CD4-positive, alpha-beta T cell (primary cell): Measurements from ENCODE around the gene TIMELESS. TPM values are rescaled to one million over a fixed set of nuclear protein-coding genes. Genes with fewer than 3 reads are reported as not detected.

Experiments
- ATAC-seq: fragments of 200-7000 bp; cut with Tn5 transposase; one replicate; pipeline ENCODE4 v1.10.0; 2022; ENCODE audit warnings: mild to moderate bottlenecking; ENCODE audit not compliant: poor library complexity
- CTCF ChIA-PET: fragments of 350-600 bp; sonication (Branson Sonifier 250); formaldehyde crosslinking; loops from one replicate; lab custom pipeline; 2021; ENCODE audit warnings: antibody characterized with exemption, inconsistent platforms; lab: Charles Lee
- POLR2A ChIA-PET: fragments of 350-600 bp; sonication (Branson Sonifier 250); formaldehyde crosslinking; loops from one replicate; lab custom pipeline; 2021; ENCODE audit warnings: antibody characterized with exemption, inconsistent platforms; lab: Charles Lee
- DNase-seq, 14 experiments: peaks; one replicate each; pipeline ENCODE4 v3.0.0-alpha.2; 2013 to 2020; ENCODE audit warnings: mixed read lengths in 2 of 14
- H3K27ac ChIP-seq, 2 donors: one replicate each; pipeline versions ENCODE4 v1.5.1 to v1.7.0; 2013; ENCODE audit warnings: low read length in 2 of 2, low read depth in 1 of 2, mild to moderate bottlenecking in 1 of 2
- H3K27me3 ChIP-seq, 2 experiments: 1 replicate in 1 of 2; 2 replicates in 1 of 2; pipeline versions ENCODE4 v1.6.1 to v1.7.0; 2013; ENCODE audit warnings: low read length in 2 of 2, control low read depth in 1 of 2, mild to moderate bottlenecking in 1 of 2, moderate library complexity in 1 of 2; ENCODE audit not compliant: insufficient read depth in 2 of 2, control insufficient read depth in 1 of 2
- H3K36me3 ChIP-seq: one replicate; pipeline ENCODE4 v1.6.1; 2013; ENCODE audit warnings: low read length, control low read depth; ENCODE audit not compliant: insufficient read depth
- H3K4me1 ChIP-seq: one replicate; pipeline ENCODE4 v1.6.1; 2013; ENCODE audit warnings: low read length, control low read depth; ENCODE audit not compliant: insufficient read depth
- H3K4me3 ChIP-seq: one replicate; pipeline ENCODE4 v1.5.1; 2013; ENCODE audit warnings: mild to moderate bottlenecking, low read length, moderate library complexity
- H3K9me3 ChIP-seq, 2 experiments: 1 replicate in 1 of 2; 2 replicates in 1 of 2; pipeline versions ENCODE4 v1.6.1 to v1.7.0; 2013; ENCODE audit warnings: low read length in 2 of 2, mild to moderate bottlenecking in 2 of 2, control low read depth in 1 of 2, moderate library complexity in 1 of 2; ENCODE audit not compliant: control insufficient read depth in 1 of 2, insufficient read depth in 1 of 2
- H3K27ac Mint-ChIP-seq: one replicate; pipeline ENCODE4 v1.8.0; 2020; ENCODE audit warnings: mixed read lengths
- H3K27me3 Mint-ChIP-seq: one replicate; pipeline ENCODE4 v1.8.0; 2021; ENCODE audit warnings: mixed read lengths
- H3K36me3 Mint-ChIP-seq: one replicate; pipeline ENCODE4 v1.8.0; 2021; ENCODE audit warnings: low read depth, mixed read lengths
- H3K4me1 Mint-ChIP-seq: one replicate; pipeline ENCODE4 v1.8.0; 2021; ENCODE audit warnings: low read depth, mixed read lengths
- H3K4me3 Mint-ChIP-seq: one replicate; pipeline ENCODE4 v1.8.0; 2020; ENCODE audit warnings: mild to moderate bottlenecking, mixed read lengths
- H3K9me3 Mint-ChIP-seq: one replicate; pipeline ENCODE4 v1.8.0; 2020; ENCODE audit warnings: mixed read lengths
- intact Hi-C, 2 experiments: fragments of 100-400 bp; cut with DNase I in 1 of 2; cut with micrococcal nuclease in 1 of 2; formaldehyde crosslinking; loops; one replicate each; pipeline versions ENCODE4 v1.15.1 to v1.9.0; 2023 to 2025; cut with DNase I, micrococcal nuclease
- total RNA-seq, 174 experiments: library from RNA in 2 of 174; stranded (reverse) in 2 of 174; gene quantifications; one replicate each; pipeline ENCODE4 v1.2.3 and lab custom pipeline; 2021 to 2026
- TF ChIP-seq, protein P1 (sequence below): fragments of 200-600 bp; IDR thresholded peaks from one replicate; pipeline ENCODE4 v1.8.0; 2022; ENCODE audit warnings: antibody characterized with exemption, mild to moderate bottlenecking

The TIMELESS gene
- total RNA-seq, 2 experiments from 2014 or later, result 3.0 to 3.1 TPM

DNA sequence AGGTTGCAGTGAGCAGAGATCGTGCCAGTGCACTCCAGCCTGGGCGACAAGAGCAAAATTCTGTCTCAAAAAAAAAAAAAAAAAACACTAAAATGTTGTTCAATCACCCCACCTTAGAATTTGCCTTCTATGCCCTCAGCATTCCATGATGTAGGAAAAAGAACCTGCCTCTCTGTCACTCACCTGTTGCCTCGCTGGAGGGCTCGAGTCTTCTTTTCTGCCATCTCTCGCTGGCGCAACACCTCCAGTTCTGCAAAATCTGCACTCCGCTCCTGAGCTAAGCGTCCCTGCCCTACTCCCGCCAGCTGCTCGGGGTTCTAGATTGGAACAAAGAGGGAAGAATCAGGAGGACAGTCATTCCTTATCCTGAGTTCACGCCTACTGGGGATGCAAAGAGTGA lies 17.9 kb downstream of the TIMELESS start:
- no peak overlapping the region for H3K27ac Mint-ChIP-seq

DNA sequence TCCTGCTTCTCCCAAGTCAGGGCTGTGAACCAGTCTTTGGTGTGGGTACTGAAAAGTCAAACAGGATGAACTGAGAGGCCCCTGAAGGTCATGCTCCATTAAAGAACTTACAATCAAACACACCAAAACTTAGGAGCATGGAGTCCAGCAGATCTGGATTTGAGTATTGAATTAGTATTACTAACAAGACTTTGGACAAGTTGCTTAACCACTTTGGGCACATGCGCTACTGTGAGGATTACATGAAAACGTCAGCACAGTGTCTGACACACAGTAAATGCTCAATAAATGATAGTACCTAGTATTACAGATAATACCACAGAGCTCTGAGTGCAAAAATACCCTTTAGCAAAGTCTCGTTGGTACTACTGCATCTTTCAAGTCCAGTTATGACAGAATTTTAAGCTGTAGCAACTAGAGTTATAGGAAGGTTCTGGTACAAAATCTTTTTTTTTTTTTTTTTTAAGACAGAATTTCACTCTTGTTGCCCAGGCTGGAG lies 23.2 kb downstream of the TIMELESS start:
- H3K4me3 Mint-ChIP-seq, result no peak overlapping the region
- H3K36me3 Mint-ChIP-seq, result peaks cover 9% of the 10 kb centered on the region
- Histone ChIP-seq H3K27ac (no peak overlapping the region), H3K9me3 (no peaks in the 10 kb centered on the region), H3K4me1 (peaks cover 13% of the 10 kb centered on the region), H3K4me3 (no peak overlapping the region), H3K27me3 (no peaks in the 10 kb centered on the region), H3K36me3 (peaks cover 9% of the 10 kb centered on the region)
- H3K9me3 Mint-ChIP-seq, result no peaks in the 10 kb centered on the region
- DNase-seq (no peak), ATAC-seq (no peak)
- no peak overlapping the region for H3K27ac Mint-ChIP-seq
- TF ChIP-seq, protein P1, sequence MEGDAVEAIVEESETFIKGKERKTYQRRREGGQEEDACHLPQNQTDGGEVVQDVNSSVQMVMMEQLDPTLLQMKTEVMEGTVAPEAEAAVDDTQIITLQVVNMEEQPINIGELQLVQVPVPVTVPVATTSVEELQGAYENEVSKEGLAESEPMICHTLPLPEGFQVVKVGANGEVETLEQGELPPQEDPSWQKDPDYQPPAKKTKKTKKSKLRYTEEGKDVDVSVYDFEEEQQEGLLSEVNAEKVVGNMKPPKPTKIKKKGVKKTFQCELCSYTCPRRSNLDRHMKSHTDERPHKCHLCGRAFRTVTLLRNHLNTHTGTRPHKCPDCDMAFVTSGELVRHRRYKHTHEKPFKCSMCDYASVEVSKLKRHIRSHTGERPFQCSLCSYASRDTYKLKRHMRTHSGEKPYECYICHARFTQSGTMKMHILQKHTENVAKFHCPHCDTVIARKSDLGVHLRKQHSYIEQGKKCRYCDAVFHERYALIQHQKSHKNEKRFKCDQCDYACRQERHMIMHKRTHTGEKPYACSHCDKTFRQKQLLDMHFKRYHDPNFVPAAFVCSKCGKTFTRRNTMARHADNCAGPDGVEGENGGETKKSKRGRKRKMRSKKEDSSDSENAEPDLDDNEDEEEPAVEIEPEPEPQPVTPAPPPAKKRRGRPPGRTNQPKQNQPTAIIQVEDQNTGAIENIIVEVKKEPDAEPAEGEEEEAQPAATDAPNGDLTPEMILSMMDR, result no peak
- intact Hi-C loops, result no loop called here
- no peaks in the 10 kb centered on the region for H3K27me3 Mint-ChIP-seq
- peaks cover 14% of the 10 kb centered on the region for H3K4me1 Mint-ChIP-seq
- POLR2A ChIA-PET, result interaction anchor here (2.7 kb wide), 1 partner anchor 66 kb away, joined by 18 read pairs; the partner anchor contains the start of gene STAT2
- CTCF ChIA-PET, result no interaction called here

More for the DNA sequence above, 17.9 kb downstream of the TIMELESS start:
- Mint-ChIP-seq H3K4me1 (no peaks in the 10 kb centered on the region), H3K27me3 (no peaks in the 10 kb centered on the region), H3K9me3 (no peaks in the 10 kb centered on the region), H3K4me3 (no peak overlapping the region), H3K36me3 (peaks cover 13% of the 10 kb centered on the region)
- no peak overlapping the region for H3K27ac ChIP-seq
- no peaks in the 10 kb centered on the region for H3K4me1 ChIP-seq
- ATAC-seq (no peak), DNase-seq (no peak)
- peaks cover 8% of the 10 kb centered on the region for H3K36me3 ChIP-seq
- TF ChIP-seq, protein P1, result no peak
- H3K4me3 ChIP-seq, result no peak overlapping the region
- intact Hi-C loops, result no loop called here
- H3K9me3 ChIP-seq, result no peaks in the 10 kb centered on the region
- H3K27me3 ChIP-seq, result no peaks in the 10 kb centered on the region
- POLR2A ChIA-PET, result no interaction called here
- CTCF ChIA-PET, result interaction anchor here (0.7 kb wide), 1 partner anchor 193 kb away, joined by 3 read pairs; no protein-coding TSS in a partner anchor

DNA sequence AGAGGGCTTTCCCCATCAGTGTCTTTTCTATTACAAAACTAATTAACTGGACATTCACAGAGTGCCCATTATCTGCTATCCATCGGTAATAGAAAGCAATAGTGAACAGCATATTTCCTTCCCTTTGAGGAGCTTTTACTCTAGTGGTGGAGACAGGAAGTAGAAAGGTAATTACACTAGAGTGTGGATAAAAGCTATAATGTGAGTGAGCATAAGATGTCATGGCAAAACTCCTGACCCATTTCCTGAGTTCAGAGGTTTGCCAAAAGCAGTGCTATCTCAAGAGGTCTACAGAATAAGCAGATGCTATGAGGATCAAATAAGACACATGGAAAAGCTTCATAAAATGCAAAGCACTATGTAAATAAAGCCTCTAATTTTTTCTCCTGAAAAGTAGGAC lies 24.0 kb downstream of the TIMELESS start:
- peak overlapping the region; percentile 59 for H3K4me3 Mint-ChIP-seq

More for the DNA sequence above, 24.0 kb downstream of the TIMELESS start:
- H3K9me3 Mint-ChIP-seq, result no peaks in the 10 kb centered on the region
- H3K4me3 ChIP-seq, result no peak overlapping the region
- peaks cover 14% of the 10 kb centered on the region for H3K4me1 Mint-ChIP-seq
- intact Hi-C loops, result no loop called here
- no peaks in the 10 kb centered on the region for H3K27me3 ChIP-seq
- no peaks in the 10 kb centered on the region for H3K27me3 Mint-ChIP-seq
- DNase-seq (peak in 2 of 14 experiments; percentile 8 to 18), ATAC-seq (peak; percentile 89)
- no peaks in the 10 kb centered on the region for H3K9me3 ChIP-seq
- ChIA-PET POLR2A (interaction anchor here (0.6 to 2.7 kb wide), 4 partner anchors 24 to 300 kb away, joined by 3 to 18 read pairs (median 5); partner anchors contain the start of genes NACA, STAT2 and TIMELESS), CTCF (interaction anchor here (0.9 to 1.1 kb wide), 2 partner anchors 23 to 87 kb away, joined by 3 read pairs; partner anchors contain the start of gene IL23A)
- peaks cover 13% of the 10 kb centered on the region for H3K36me3 ChIP-seq
- peak overlapping the region in 1 of 2 donors; percentile 40 for H3K27ac ChIP-seq
- H3K36me3 Mint-ChIP-seq, result peaks cover 13% of the 10 kb centered on the region
- H3K27ac Mint-ChIP-seq, result peak overlapping the region; percentile 56
- peaks cover 13% of the 10 kb centered on the region for H3K4me1 ChIP-seq
- TF ChIP-seq, protein P1, result peak; percentile 33
